GM12878 (cell line): ENCODE data around the gene PPP2R5B. TPM values are rescaled to one million over a fixed set of nuclear protein-coding genes. Genes with fewer than 3 reads are reported as not detected.

Source experiments
- ATAC-seq: fragments of 200-7000 bp; cut with Tn5 transposase; 3 replicates; pipeline ENCODE4 v1.9.1; 2020; ENCODE audit warnings: mild to moderate bottlenecking, moderate library complexity
- BruUV-seq: library from RNA; stranded (reverse); fragments of 400-500 nt; replicated peaks from 2 replicates; lab custom pipeline; 2021; lab: Mats Ljungman, UMichigan
- CTCF ChIA-PET: fragments of 300-600 bp; sonication (Branson Sonifier 250); formaldehyde crosslinking; extraction: SDS; loops from one replicate; lab custom pipeline; 2021; ENCODE audit warnings: inconsistent platforms; lab: Yijun Ruan, JAX
- POLR2A ChIA-PET: fragments of 350-600 bp; formaldehyde crosslinking; extraction: SDS; loops from one replicate; lab custom pipeline; 2021; ENCODE audit warnings: inconsistent platforms; lab: Charles Lee
- RAD21 ChIA-PET: fragments of 300-600 bp; sonication (Branson Sonifier 250); formaldehyde crosslinking; loops from one replicate; lab custom pipeline; 2023; ENCODE audit warnings: antibody characterized with exemption; ENCODE audit not compliant: unreplicated experiment; lab: Charles Lee
- SMC1A ChIA-PET: fragments of 300-600 bp; sonication (Branson Sonifier 250); formaldehyde crosslinking; loops from one replicate; lab custom pipeline; 2023; ENCODE audit not compliant: unreplicated experiment, uncharacterized antibody; lab: Charles Lee
- DNase-seq: peaks from one replicate; pipeline ENCODE4 v3.0.0-alpha.2; 2011; ENCODE audit warnings: low read depth, low spot score
- FAIRE-seq: peaks from 3 replicates; lab custom pipeline; 2011; peaks lifted over from hg19 to GRCh38; lab: Jason Lieb, UNC
- H2AFZ ChIP-seq: 2 replicates; pipeline ENCODE4 v1.6.0; 2011; ENCODE audit warnings: low read depth, low read length, control low read depth; ENCODE audit not compliant: control insufficient read depth
- H3K27ac ChIP-seq: 2 replicates; pipeline ENCODE4 v1.5.1; 2011; ENCODE audit warnings: control low read depth; ENCODE audit not compliant: control insufficient read depth, insufficient read depth
- H3K27me3 ChIP-seq, 2 experiments: replicated peaks in 1 of 2; 2 replicates each; pipeline versions ENCODE4 v1.6.0 to v1.6.1; 2011; ENCODE audit warnings: low read length in 1 of 2; ENCODE audit not compliant: control insufficient read depth in 2 of 2, insufficient read depth in 2 of 2
- H3K36me3 ChIP-seq, 2 experiments: 2 replicates each; pipeline ENCODE4 v1.5.1; 2011; ENCODE audit warnings: low read length in 1 of 2; ENCODE audit not compliant: control insufficient read depth in 2 of 2, insufficient read depth in 2 of 2
- H3K4me1 ChIP-seq: 2 replicates; pipeline ENCODE4 v1.6.1; 2011; ENCODE audit warnings: mild to moderate bottlenecking, low read length, moderate library complexity, mixed read lengths; ENCODE audit not compliant: control insufficient read depth, insufficient read depth
- H3K4me2 ChIP-seq: 2 replicates; pipeline ENCODE4 v1.6.0; 2011; ENCODE audit warnings: control low read depth; ENCODE audit not compliant: control insufficient read depth, insufficient read depth
- H3K4me3 ChIP-seq: fragments of 200-600 bp; sonication (generic); 2 replicates; pipeline ENCODE4 v1.5.1; 2016
- H3K79me2 ChIP-seq: 2 replicates; pipeline ENCODE4 v1.6.0; 2011; ENCODE audit warnings: low read length; ENCODE audit not compliant: control insufficient read depth, insufficient read depth
- H3K9ac ChIP-seq: 2 replicates; pipeline ENCODE4 v1.8.0; 2011; ENCODE audit warnings: low read length, control low read depth, mixed read lengths; ENCODE audit not compliant: control insufficient read depth, insufficient read depth
- H3K9me3 ChIP-seq: replicated peaks from 3 replicates; pipeline ENCODE4 v1.5.1; 2011; ENCODE audit warnings: mild to moderate bottlenecking, low read length; ENCODE audit not compliant: control insufficient read depth, insufficient read depth
- H4K20me1 ChIP-seq: 2 replicates; pipeline ENCODE4 v1.6.0; 2011; ENCODE audit not compliant: control insufficient read depth, insufficient read depth
- CBX3 ChIP-seq: fragments of 200-600 bp; sonication (generic); IDR thresholded peaks from 2 replicates; pipeline ENCODE4 v1.6.1; 2016; ENCODE audit warnings: low read depth, borderline replicate concordance
- CHD1 ChIP-seq: IDR thresholded peaks from 2 replicates; pipeline ENCODE4 v1.6.1; 2012; ENCODE audit warnings: low read depth, low read length, improper control_type of control experiment
- ELK1 ChIP-seq: IDR thresholded peaks from 2 replicates; pipeline ENCODE4 v1.6.1; 2012; ENCODE audit warnings: low read depth, low read length, improper control_type of control experiment
- GATAD2B ChIP-seq: fragments of 450-650 bp; conservative IDR thresholded peaks from 2 replicates; pipeline ENCODE4 v1.6.1; 2017; ENCODE audit warnings: low read depth, mild to moderate bottlenecking, moderate library complexity
- HDAC2 ChIP-seq: fragments of 200-600 bp; sonication (generic); IDR thresholded peaks from 2 replicates; pipeline ENCODE4 v1.6.1; 2017
- LARP7 ChIP-seq: fragments of 450-650 bp; IDR thresholded peaks from 2 replicates; pipeline ENCODE4 v1.6.1; 2017; ENCODE audit warnings: mild to moderate bottlenecking
- MXI1 ChIP-seq: fragments of 150-350 bp; IDR thresholded peaks from 2 replicates; pipeline ENCODE4 v1.6.1; 2011; ENCODE audit warnings: low read depth, mild to moderate bottlenecking, inconsistent platforms, low read length, improper control_type of control experiment
- NBN ChIP-seq: fragments of 450-650 bp; IDR thresholded peaks from 2 replicates; pipeline ENCODE4 v1.6.1; 2016
- NFXL1 ChIP-seq: fragments of 450-650 bp; IDR thresholded peaks from 2 replicates; pipeline ENCODE4 v1.6.1; 2017; ENCODE audit warnings: antibody characterized with exemption, mild to moderate bottlenecking, borderline replicate concordance
- NKRF ChIP-seq: fragments of 450-650 bp; conservative IDR thresholded peaks from 2 replicates; pipeline ENCODE4 v1.6.1; 2017; ENCODE audit warnings: mild to moderate bottlenecking, moderate library complexity
- NRF1 ChIP-seq: conservative IDR thresholded peaks from 2 replicates; pipeline ENCODE4 v1.6.1; 2011; ENCODE audit warnings: mild to moderate bottlenecking, low read depth, low read length, improper control_type of control experiment
- RB1 ChIP-seq: fragments of 450-650 bp; formaldehyde crosslinking; IDR thresholded peaks from 2 replicates; pipeline ENCODE4 v1.6.1; 2017; ENCODE audit warnings: mild to moderate bottlenecking, borderline replicate concordance
- RBBP5 ChIP-seq: fragments of 200-600 bp; sonication (generic); conservative IDR thresholded peaks from 2 replicates; pipeline ENCODE4 v1.6.1; 2016
- SMARCA5 ChIP-seq: fragments of 450-650 bp; IDR thresholded peaks from 2 replicates; pipeline ENCODE4 v1.6.1; 2017; ENCODE audit warnings: mild to moderate bottlenecking
- STAT1 ChIP-seq: fragments of 450-650 bp; conservative IDR thresholded peaks from 2 replicates; pipeline ENCODE4 v1.6.1; 2014; ENCODE audit warnings: antibody characterized with exemption, mild to moderate bottlenecking
- ZNF274 ChIP-seq: IDR thresholded peaks from one replicate; pipeline ENCODE4 v1.8.0; 2011; ENCODE audit not compliant: insufficient read length, insufficient read depth
- WGBS: methylation state at CpG from one replicate; pipeline ENCODE4 v1.1.6; 2016; ENCODE audit warnings: low lambda C conversion rate; ENCODE audit not compliant: insufficient replicate concordance, insufficient coverage; ENCODE audit errors: missing lambda C conversion rate; 5-methylcytosine and 5-hydroxymethylcytosine counted together
- in situ Hi-C: fragments of 300-500 bp; cut with MboI; formaldehyde crosslinking; loops from 9 replicates; pipeline ENCODE4 v1.14.3; 2018; ENCODE audit warnings: mixed read lengths
- intact Hi-C: fragments of 100-400 bp; cut with micrococcal nuclease; formaldehyde crosslinking; loops from one replicate; pipeline ENCODE4 v1.14.2; 2022; ENCODE audit not compliant: unreplicated experiment
- polyA plus RNA-seq, 11 experiments: library from polyadenylated mRNA; depleted of rRNA in 4 of 11; unstranded in 6 of 11; stranded (reverse) in 5 of 11; fragments of >200 nt; fragmentation: Nextera tagmentation in 4 of 11; fragmentation: Illumina TruSeq in 1 of 11; extraction: Ambion mirVana in 4 of 11; extraction: Trizol in 1 of 11; gene quantifications; 1 replicate in 1 of 11; 2 replicates in 10 of 11; pipeline versions ENCODE4 v1.2.1 to v1.2.3, GENCODE V29; 2011 to 2016; ENCODE audit warnings: inconsistent platforms in 2 of 11, missing spikeins in 2 of 11, low read depth in 1 of 11
- total RNA-seq, 4 experiments: library from RNA; depleted of rRNA in 3 of 4; stranded (reverse); fragments of >200 nt in 3 of 4; fragmentation: Illumina TruSeq in 1 of 4; extraction: Trizol in 1 of 4; gene quantifications; 2 replicates each; pipeline versions ENCODE4 v1.2.1 to v1.2.3, GENCODE V29; 2013 to 2021

The PPP2R5B gene
- total and polyA plus RNA-seq, 10 of the 15 experiments (the other 5 are each of a cell fraction or from before 2014, with no cell fraction given): 0.08 to 6.7 (median 2.0) TPM

GRCh38 chr11:64878223-64878493, 46.3 kb upstream of the PPP2R5B start:
- ATAC-seq: peak; percentile 15
- DNase-seq: no peak
- ChIA-PET CTCF (interaction anchor here (4.7 to 30.0 kb wide), 3 partner anchors 10 to 22 kb away, joined by 27 to 1208 read pairs (median 63); partner anchors contain the start of gene CDC42BPG), POLR2A (interaction anchor here (0.6 to 19.9 kb wide), 3 partner anchors 9 to 20 kb away, joined by 4 to 620 read pairs (median 19); no protein-coding TSS in a partner anchor), RAD21 (interaction anchor here (1.1 to 12.5 kb wide), 3 partner anchors 9 to 28 kb away, joined by 4 to 253 read pairs (median 217); no protein-coding TSS in a partner anchor), SMC1A (interaction anchor here (1.2 to 11.5 kb wide), 3 partner anchors 9 to 27 kb away, joined by 3 to 227 read pairs (median 226); no protein-coding TSS in a partner anchor)
- TF ChIP-seq ZNF274 (no peak), ELK1 (0 out of 2 replicates have a peak, but pooled peaks have one; percentile 38), STAT1 (0 out of 2 replicates have a peak, but pooled peaks have one; percentile 45), RBBP5 (no peak), LARP7 (peak; percentile 82), NKRF (peak; percentile 79), GATAD2B (peak; percentile 49; the same call in 1 of the 2 replicates), NRF1 (no peak), SMARCA5 (peak; percentile 37; the same call in 1 of the 2 replicates), HDAC2 (no peak), CBX3 (no peak), CHD1 (0 out of 2 replicates have a peak, but pooled peaks have one; percentile 66), MXI1 (peak; percentile 46; the same call in 1 of the 2 replicates), NFXL1 (peak; percentile 92), NBN (peak; percentile 14; the same call in 1 of the 2 replicates), RB1 (peak; percentile 41; the same call in 1 of the 2 replicates)
- Histone ChIP-seq H2AFZ (no peak overlapping the region), H3K4me2 (peak overlapping the region; percentile 92), H3K4me3 (peak overlapping the region; percentile 89), H3K79me2 (peaks cover 59% of the 10 kb centered on the region), H3K36me3 (peaks cover 0 to 6% of the 10 kb centered on the region in 2 experiments; a peak in 3 of 4 replicates), H3K27ac (peak overlapping the region; percentile 84), H3K4me1 (peaks cover 34% of the 10 kb centered on the region), H3K9me3 (no peaks in the 10 kb centered on the region), H3K27me3 (no peaks in the 10 kb centered on the region), H4K20me1 (peaks cover 3% of the 10 kb centered on the region; the same call in 1 of the 2 replicates), H3K9ac (peak overlapping the region; percentile 88)
- intact Hi-C loops (loop anchor here (2.0 to 10.0 kb wide), 3 partner anchors 27 to 837 kb away; partner anchors contain the start of genes KAT5 and MAP3K11), in situ Hi-C loops (no loop called here)
- BruUV-seq: no TSS peak
- no peak for FAIRE-seq
- WGBS: under 1% methylated on average over 21 of the region's 21 CpGs
